Spleen (tissue), 11 donors: ENCODE data around the gene C14orf132. TPM values are rescaled to one million over a fixed set of nuclear protein-coding genes. Genes with fewer than 3 reads are reported as not detected.

Source experiments
- DNase-seq: peaks from one replicate; pipeline ENCODE4 v3.0.0-alpha.2; 2020
- H3K27ac ChIP-seq, 8 donors: fragments of 200-600 bp; sonication (generic) in 7 of 8; 1 replicate in 4 of 8; 2 replicates in 4 of 8; pipeline versions ENCODE4 v1.5.0 to v1.8.0; 2016 to 2021; ENCODE audit warnings: inconsistent platforms in 4 of 8, mild to moderate bottlenecking in 4 of 8, moderate library complexity in 1 of 8
- H3K27me3 ChIP-seq, 7 donors: fragments of 200-600 bp; sonication (generic) in 6 of 7; replicated peaks in 1 of 7; 1 replicate in 4 of 7; 2 replicates in 3 of 7; pipeline versions ENCODE4 v1.5.0 to v1.8.0; 2016 to 2021; ENCODE audit warnings: inconsistent platforms in 3 of 7, mild to moderate bottlenecking in 1 of 7
- H3K36me3 ChIP-seq, 6 donors: fragments of 200-600 bp; sonication (generic) in 5 of 6; 1 replicate in 4 of 6; 2 replicates in 2 of 6; pipeline versions ENCODE4 v1.5.0 to v1.8.0; 2016 to 2021; ENCODE audit warnings: inconsistent platforms in 2 of 6
- H3K4me1 ChIP-seq, 6 donors: fragments of 200-600 bp; sonication (generic) in 5 of 6; 1 replicate in 3 of 6; 2 replicates in 3 of 6; pipeline versions ENCODE4 v1.5.0 to v1.8.0; 2016 to 2021; ENCODE audit warnings: inconsistent platforms in 3 of 6
- H3K4me3 ChIP-seq, 8 donors: fragments of 200-600 bp; sonication (generic) in 7 of 8; 1 replicate in 4 of 8; 2 replicates in 4 of 8; pipeline versions ENCODE4 v1.5.0 to v1.8.0; 2016 to 2021; ENCODE audit warnings: inconsistent platforms in 4 of 8, mild to moderate bottlenecking in 4 of 8, moderate library complexity in 2 of 8
- H3K9me3 ChIP-seq, 8 donors: fragments of 200-600 bp; sonication (generic) in 7 of 8; 1 replicate in 4 of 8; 2 replicates in 4 of 8; pipeline versions ENCODE4 v1.5.0 to v1.8.0; 2016 to 2021; ENCODE audit warnings: inconsistent platforms in 4 of 8
- CTCF ChIP-seq, 11 experiments: fragments of 200-600 bp in 7 of 11; fragments of 450-650 bp in 4 of 11; sonication (generic) in 4 of 11; IDR thresholded peaks in 8 of 11; conservative IDR thresholded peaks in 3 of 11; 1 replicate in 7 of 11; 2 replicates in 4 of 11; pipeline versions ENCODE4 v1.4.0 to v1.8.0; 2016 to 2021; ENCODE audit warnings: antibody characterized with exemption in 11 of 11, inconsistent platforms in 4 of 11, mild to moderate bottlenecking in 1 of 11
- POLR2A ChIP-seq, 3 donors: fragments of 450-650 bp; IDR thresholded peaks; one replicate each; pipeline ENCODE4 v1.5.1; 2017; ENCODE audit warnings: antibody characterized with exemption in 3 of 3, mild to moderate bottlenecking in 1 of 3
- POLR2AphosphoS5 ChIP-seq, 3 donors: sonication (generic); formaldehyde crosslinking; IDR thresholded peaks; one replicate each; pipeline ENCODE4 v1.5.1; 2017; ENCODE audit warnings: antibody characterized with exemption in 3 of 3
- WGBS, 5 donors: extraction: QIAGEN DNeasy Blood & Tissue Kit in 3 of 5; methylation state at CpG; one replicate each; pipeline versions ENCODE4 v1.1.5 to v1.1.7; 2013 to 2018; 5-methylcytosine and 5-hydroxymethylcytosine counted together
- intact Hi-C: fragments of 100-400 bp; cut with DNase I; formaldehyde crosslinking; loops from one replicate; pipeline ENCODE4 v1.15.0; 2023; ENCODE audit warnings: low total_unique reads
- polyA plus RNA-seq, 3 donors: library from polyadenylated mRNA; stranded (reverse); fragments of 200-250 nt; gene quantifications; one replicate each; pipeline ENCODE4 v1.2.1, GENCODE V29; 2013
- total RNA-seq, 7 donors: library from RNA; depleted of rRNA in 3 of 7; stranded (reverse); fragments of >200 nt in 3 of 7; fragmentation: NEBNext Ultra II Directional in 4 of 7; extraction: Animal tissue kit (Norgen Biotek cat#: 25700) in 4 of 7; gene quantifications; one replicate each; pipeline versions ENCODE4 v1.1.0 to v1.2.1, GENCODE V29; 2016 to 2021
- donor health status: healthy with polysubstance abuse.
- donor health status: DM: no; HTN: no; CAD: no; lungs with moderate emphysema.
- donor health status: DM: no; HTN: no; CAD: no.
- donor health status: Bipolar disorder and iron deficiency.
- donor health status: healthy.
- donor health status: DM: no; HTN: no; CAD: no.
- donor health status: DM: yes; HTN: yes; CAD: no.

C14orf132 gene
- total and polyA plus RNA-seq, 10 donors: 1.8 to 16.4 (median 7.8) TPM

- intact Hi-C loops: no loop called here
- peaks cover 0 to 28% (median 26%) of the 10 kb centered on the region in 6 donors for H3K4me1 ChIP-seq
- H3K27me3 ChIP-seq: peaks cover 0 to 36% (median 18%) of the 10 kb centered on the region in 7 donors
Measured at GRCh38 chr14:96035456-96035855, 3.7 kb upstream of the C14orf132 start.

GRCh38 chr14:96037891-96038557 lies 1.1 kb upstream of the C14orf132 start:
- Histone ChIP-seq H3K9me3 (peaks cover 0 to 3% (median 0%) of the 10 kb centered on the region in 8 donors), H3K4me1 (peaks cover 0 to 40% (median 27%) of the 10 kb centered on the region in 6 donors), H3K27me3 (peaks cover 0 to 62% (median 40%) of the 10 kb centered on the region in 7 donors), H3K27ac (peak overlapping the region in 1 of 8 donors; percentile 11), H3K36me3 (no peaks in the 10 kb centered on the region), H3K4me3 (no peak overlapping the region)
- intact Hi-C loops: no loop called here
- peak in 2 of 3 donors; percentile 18 to 30 for TF ChIP-seq POLR2AphosphoS5 (IDR thresholded peaks at IDR 0.05)
- TF ChIP-seq POLR2A (IDR thresholded peaks at IDR 0.05): no peak
- no peak for DNase-seq
- 16 to 40% (median 32%) methylated on average over 7 of the region's 7 CpGs for WGBS, 5 donors

More at GRCh38 chr14:96035456-96035855, 3.7 kb upstream of the C14orf132 start:
- H3K27ac ChIP-seq: no peak overlapping the region
- 67 to 77% (median 71%) methylated on average over 2 of the region's 2 CpGs for WGBS, 5 donors
- TF ChIP-seq CTCF (IDR thresholded peaks at IDR 0.05 in 8 of 11, conservative IDR thresholded peaks at IDR 0.05 in 3 of 11): no peak
- no peak for TF ChIP-seq POLR2AphosphoS5 (IDR thresholded peaks at IDR 0.05)
- no peak for TF ChIP-seq POLR2A (IDR thresholded peaks at IDR 0.05)
- H3K36me3 ChIP-seq: no peaks in the 10 kb centered on the region
- peaks cover 0 to 3% (median 0%) of the 10 kb centered on the region in 8 donors for H3K9me3 ChIP-seq
- no peak overlapping the region for H3K4me3 ChIP-seq
- no peak for DNase-seq

- TF ChIP-seq POLR2AphosphoS5 (IDR thresholded peaks at IDR 0.05) (no peak), CTCF (IDR thresholded peaks at IDR 0.05 in 8 of 11, conservative IDR thresholded peaks at IDR 0.05 in 3 of 11) (no peak), POLR2A (IDR thresholded peaks at IDR 0.05) (no peak)
- WGBS, 5 donors: 27 to 37% (median 30%) methylated on average over 10 of the region's 10 CpGs
- peak overlapping the region in 4 of 8 donors; percentile 63 to 82 (median 67) for H3K27ac ChIP-seq
Measured at GRCh38 chr14:96038558-96038919, 623 bp upstream of the C14orf132 start.

GRCh38 chr14:96039633-96040311 lies 610 bp downstream of the C14orf132 start:
- no peak for DNase-seq
- peaks cover 0 to 3% (median 0%) of the 10 kb centered on the region in 8 donors for H3K9me3 ChIP-seq
- H3K4me1 ChIP-seq: peaks cover 0 to 40% (median 27%) of the 10 kb centered on the region in 6 donors
- TF ChIP-seq POLR2A (IDR thresholded peaks at IDR 0.05) (no peak), POLR2AphosphoS5 (IDR thresholded peaks at IDR 0.05) (no peak), CTCF (IDR thresholded peaks at IDR 0.05 in 8 of 11, conservative IDR thresholded peaks at IDR 0.05 in 3 of 11) (no peak)
- peaks cover 0 to 77% (median 40%) of the 10 kb centered on the region in 7 donors for H3K27me3 ChIP-seq
- no peaks in the 10 kb centered on the region for H3K36me3 ChIP-seq
- peak overlapping the region in 6 of 8 donors; percentile 51 to 82 (median 64) for H3K27ac ChIP-seq
- WGBS, 5 donors: 1 to 2% (median 1%) methylated on average over 32 to 56 of the region's 56 CpGs
- H3K4me3 ChIP-seq: peak overlapping the region; percentile 40 to 84 (median 56)
- intact Hi-C loops: no loop called here

More at GRCh38 chr14:96038558-96038919, 623 bp upstream of the C14orf132 start:
- Histone ChIP-seq H3K9me3 (peaks cover 0 to 3% (median 0%) of the 10 kb centered on the region in 8 donors), H3K4me1 (peaks cover 0 to 40% (median 27%) of the 10 kb centered on the region in 6 donors), H3K27me3 (peaks cover 0 to 67% (median 40%) of the 10 kb centered on the region in 7 donors), H3K4me3 (peak overlapping the region in 7 of 8 donors; percentile 46 to 84 (median 58)), H3K36me3 (no peaks in the 10 kb centered on the region)
- DNase-seq: no peak
- intact Hi-C loops: no loop called here
